Natural killer cell (primary cell): ENCODE results near the gene OXCT1. TPM values are rescaled to one million over a fixed set of nuclear protein-coding genes. Genes with fewer than 3 reads are reported as not detected.

Experiments
- ATAC-seq, 3 donors: fragments of 150-1000 bp in 2 of 3; fragments of 200-7000 bp in 1 of 3; cut with Tn5 transposase; 1 replicate in 1 of 3; 2 replicates in 2 of 3; pipeline ENCODE4 v1.10.0; 2021; ENCODE audit warnings: mild to moderate bottlenecking in 2 of 3, moderate library complexity in 2 of 3
- DNase-seq, 2 donors: peaks; one replicate each; pipeline versions ENCODE4 v3.0.0 to v3.0.0-alpha.2; 2013 to 2021; ENCODE audit warnings: mixed read lengths in 1 of 2
- H3K27ac ChIP-seq: one replicate; pipeline ENCODE4 v1.5.1; 2013; ENCODE audit warnings: mild to moderate bottlenecking, low read length
- H3K27me3 ChIP-seq: one replicate; pipeline ENCODE4 v1.6.1; 2013; ENCODE audit warnings: low read length; ENCODE audit not compliant: control insufficient read depth, insufficient read depth
- H3K36me3 ChIP-seq: one replicate; pipeline ENCODE4 v1.6.1; 2013; ENCODE audit warnings: low read length; ENCODE audit not compliant: control insufficient read depth, insufficient read depth
- H3K4me1 ChIP-seq: one replicate; pipeline ENCODE4 v1.6.1; 2013; ENCODE audit warnings: low read length; ENCODE audit not compliant: control insufficient read depth, insufficient read depth
- H3K4me3 ChIP-seq: one replicate; pipeline ENCODE4 v1.5.1; 2013; ENCODE audit warnings: low read length
- H3K9me3 ChIP-seq: one replicate; pipeline ENCODE4 v1.6.1; 2013; ENCODE audit warnings: low read length; ENCODE audit not compliant: control insufficient read depth, insufficient read depth
- H3K27ac Mint-ChIP-seq, 2 donors: one replicate each; pipeline ENCODE4 v1.8.0; 2022; ENCODE audit warnings: mild to moderate bottlenecking in 2 of 2, mixed read lengths in 2 of 2, moderate library complexity in 1 of 2
- H3K27me3 Mint-ChIP-seq, 2 donors: one replicate each; pipeline ENCODE4 v1.8.0; 2022; ENCODE audit warnings: low read depth in 2 of 2, mixed read lengths in 2 of 2
- H3K36me3 Mint-ChIP-seq: one replicate; pipeline ENCODE4 v1.8.0; 2022; ENCODE audit warnings: mixed read lengths
- H3K4me1 Mint-ChIP-seq, 2 donors: one replicate each; pipeline ENCODE4 v1.8.0; 2022; ENCODE audit warnings: mixed read lengths in 2 of 2
- H3K4me3 Mint-ChIP-seq: one replicate; pipeline ENCODE4 v1.8.0; 2022; ENCODE audit warnings: mild to moderate bottlenecking, moderate library complexity, mixed read lengths
- H3K9me3 Mint-ChIP-seq, 2 donors: one replicate each; pipeline ENCODE4 v1.8.0; 2022; ENCODE audit warnings: mixed read lengths in 2 of 2
- CTCF ChIP-seq: fragments of 200-600 bp; IDR thresholded peaks from one replicate; pipeline ENCODE4 v1.8.0; 2022; ENCODE audit warnings: antibody characterized with exemption
- WGBS: methylation state at CpG from one replicate; pipeline ENCODE4 v1.1.7; 2013; ENCODE audit warnings: missing lambda C conversion rate; ENCODE audit not compliant: insufficient coverage; 5-methylcytosine and 5-hydroxymethylcytosine counted together
- intact Hi-C: fragments of 100-400 bp; cut with micrococcal nuclease; formaldehyde crosslinking; loops from one replicate; pipeline ENCODE4 v1.14.2; 2022
- total RNA-seq, 4 donors: library from RNA; stranded (reverse); fragments of 120-200 nt in 1 of 4; gene quantifications; one replicate each; pipeline versions ENCODE4 v1.2.3 to v1.2.4, GENCODE V29; 2013 to 2022

OXCT1 gene
- total RNA-seq, 3 donors from 2014 or later (not counting 1 experiment from before 2014, with no cell fraction given): 17.1 to 19.9 (median 18.0) TPM

DNA sequence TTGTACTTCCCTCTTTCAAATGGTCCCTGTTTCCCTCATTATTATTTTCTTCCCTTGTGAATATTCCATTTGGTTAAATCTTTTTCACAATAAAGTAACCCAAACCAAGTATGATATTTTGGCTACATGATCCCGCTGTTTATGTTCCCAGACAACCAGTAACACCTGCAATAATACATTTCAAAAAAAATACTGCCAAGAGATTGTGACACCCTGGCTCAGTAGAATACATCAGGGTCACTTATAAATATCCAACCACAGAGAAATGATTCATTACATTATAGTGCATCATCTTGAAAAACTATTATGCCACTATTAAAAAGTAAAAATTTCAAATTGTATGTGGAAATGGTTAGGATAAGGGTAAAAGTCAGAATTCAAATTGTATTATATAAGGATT, 7.2 kb upstream of the OXCT1 start:
- ATAC-seq (no peak), DNase-seq (no peak)
- H3K27me3 Mint-ChIP-seq: peaks cover 30 to 40% of the 10 kb centered on the region in 2 donors
- H3K9me3 ChIP-seq: no peaks in the 10 kb centered on the region
- H3K4me3 Mint-ChIP-seq: no peak overlapping the region
- no peaks in the 10 kb centered on the region for H3K9me3 Mint-ChIP-seq
- H3K27ac Mint-ChIP-seq: no peak overlapping the region
- H3K4me1 Mint-ChIP-seq: no peaks in the 10 kb centered on the region
- 100% methylated on average over 1 of the region's 1 CpG for WGBS
- H3K4me3 ChIP-seq: no peak overlapping the region
- no peak for TF ChIP-seq CTCF
- no peak overlapping the region for H3K27ac ChIP-seq
- H3K36me3 ChIP-seq: no peaks in the 10 kb centered on the region
- no peaks in the 10 kb centered on the region for H3K36me3 Mint-ChIP-seq
- intact Hi-C loops: no loop called here
- H3K4me1 ChIP-seq: no peaks in the 10 kb centered on the region
- peaks cover 2% of the 10 kb centered on the region for H3K27me3 ChIP-seq

DNA sequence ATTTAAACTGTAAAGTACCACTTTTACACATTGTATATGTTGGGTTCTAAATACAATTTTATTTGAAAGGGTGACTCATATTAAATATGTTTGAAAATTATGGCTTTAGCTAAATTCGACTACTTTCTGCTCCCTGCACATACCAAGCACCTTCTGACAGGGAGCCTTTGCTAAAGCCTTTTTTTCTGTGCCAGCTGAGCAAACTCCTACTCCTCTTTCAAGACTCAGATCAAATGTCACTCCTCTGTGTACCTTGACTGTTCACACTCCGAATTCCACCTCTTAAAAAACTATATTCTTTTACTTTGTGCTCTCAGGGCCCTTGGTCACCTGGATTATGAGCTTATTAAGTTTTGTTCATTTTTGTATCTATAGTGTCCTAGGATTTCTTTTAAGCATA, 6.5 kb upstream of the OXCT1 start:
- ATAC-seq (no peak), DNase-seq (no peak)
- H3K4me3 ChIP-seq: no peak overlapping the region
- peaks cover 28 to 40% of the 10 kb centered on the region in 2 donors for H3K27me3 Mint-ChIP-seq
- H3K27ac ChIP-seq: no peak overlapping the region
- no peaks in the 10 kb centered on the region for H3K9me3 Mint-ChIP-seq
- no peaks in the 10 kb centered on the region for H3K9me3 ChIP-seq
- H3K4me1 ChIP-seq: no peaks in the 10 kb centered on the region
- H3K36me3 ChIP-seq: no peaks in the 10 kb centered on the region
- 88% methylated on average over 2 of the region's 2 CpGs for WGBS
- no peak for TF ChIP-seq CTCF
- no peaks in the 10 kb centered on the region for H3K4me1 Mint-ChIP-seq
- H3K36me3 Mint-ChIP-seq: no peaks in the 10 kb centered on the region
- intact Hi-C loops: no loop called here
- H3K27me3 ChIP-seq: no peaks in the 10 kb centered on the region
- no peak overlapping the region for H3K4me3 Mint-ChIP-seq
- H3K27ac Mint-ChIP-seq: no peak overlapping the region

DNA sequence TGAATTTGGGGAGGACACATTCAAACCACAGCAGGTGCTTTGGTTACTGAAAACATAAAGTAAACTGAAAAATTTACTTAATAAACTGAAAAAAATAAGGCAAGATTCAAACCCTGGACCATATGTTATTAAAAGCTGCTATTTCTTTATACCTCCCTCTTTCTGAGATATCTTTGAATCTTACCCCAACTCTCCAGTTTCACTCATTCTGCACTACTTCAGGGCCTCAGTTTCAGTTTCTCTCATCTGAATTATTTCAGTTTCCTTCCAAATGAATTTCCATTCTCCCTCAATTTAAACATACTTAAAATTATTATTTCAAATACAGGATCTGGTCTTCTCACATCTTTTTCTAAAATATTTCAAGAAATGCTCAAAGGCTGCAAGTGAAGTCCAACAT, 4.9 kb upstream of the OXCT1 start:
- no peaks in the 10 kb centered on the region for H3K36me3 Mint-ChIP-seq
- DNase-seq (no peak), ATAC-seq (no peak)
- H3K9me3 Mint-ChIP-seq: no peaks in the 10 kb centered on the region
- H3K4me1 ChIP-seq: peaks cover 9% of the 10 kb centered on the region
- peaks cover 26 to 37% of the 10 kb centered on the region in 2 donors for H3K27me3 Mint-ChIP-seq
- TF ChIP-seq CTCF: no peak
- H3K36me3 ChIP-seq: no peaks in the 10 kb centered on the region
- no peak overlapping the region for H3K27ac Mint-ChIP-seq
- no peaks in the 10 kb centered on the region for H3K9me3 ChIP-seq
- H3K27ac ChIP-seq: no peak overlapping the region
- no peaks in the 10 kb centered on the region for H3K27me3 ChIP-seq
- no peak overlapping the region for H3K4me3 ChIP-seq
- peaks cover 6 to 7% of the 10 kb centered on the region in 2 donors for H3K4me1 Mint-ChIP-seq
- H3K4me3 Mint-ChIP-seq: no peak overlapping the region
- intact Hi-C loops: no loop called here

DNA sequence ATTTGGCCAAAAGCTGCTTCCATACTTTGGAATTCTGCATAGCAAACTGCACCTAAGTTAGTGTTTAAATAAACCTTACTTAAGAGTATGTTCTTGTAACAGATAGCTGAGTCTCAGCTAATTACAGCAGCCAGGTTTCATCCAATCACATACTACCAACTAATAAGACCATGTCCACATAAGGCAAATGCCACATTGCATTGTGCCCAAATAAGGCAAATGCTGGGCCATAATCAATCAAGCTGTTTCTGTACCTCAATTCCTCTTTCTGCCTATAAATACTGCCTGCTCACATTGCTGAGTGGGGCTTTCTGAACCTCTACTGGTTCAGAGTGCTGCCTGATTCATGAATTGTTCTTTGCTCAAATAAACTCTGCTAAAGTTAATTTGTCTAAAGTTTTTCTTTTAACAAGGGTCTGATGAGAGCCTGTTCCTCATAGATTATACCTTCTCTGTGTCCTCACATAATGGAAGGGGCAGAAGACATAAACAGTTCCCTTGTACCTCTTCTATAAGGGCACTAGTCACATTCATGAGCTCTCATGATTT, 4.4 kb upstream of the OXCT1 start:
- intact Hi-C loops: no loop called here
- H3K4me3 ChIP-seq: no peak overlapping the region
- no peak for ATAC-seq
- H3K4me1 Mint-ChIP-seq: peaks cover 6 to 12% of the 10 kb centered on the region in 2 donors
- DNase-seq: no peak
- no peak overlapping the region for H3K27ac ChIP-seq
- H3K9me3 Mint-ChIP-seq: no peaks in the 10 kb centered on the region
- peaks cover 12% of the 10 kb centered on the region for H3K4me1 ChIP-seq
- peaks cover 20 to 33% of the 10 kb centered on the region in 2 donors for H3K27me3 Mint-ChIP-seq
- H3K36me3 ChIP-seq: no peaks in the 10 kb centered on the region
- no peaks in the 10 kb centered on the region for H3K36me3 Mint-ChIP-seq
- no peak overlapping the region for H3K4me3 Mint-ChIP-seq
- no peaks in the 10 kb centered on the region for H3K27me3 ChIP-seq
- TF ChIP-seq CTCF: no peak
- H3K27ac Mint-ChIP-seq: no peak overlapping the region
- no peaks in the 10 kb centered on the region for H3K9me3 ChIP-seq
